ENCODE measurements around the gene RUNX2. TPM values are rescaled to one million over a fixed set of nuclear protein-coding genes. Genes with fewer than 3 reads are reported as not detected.

Gene RUNX2
- total and polyA plus RNA-seq, 2 of the 8 experiments (the other 6 are each of a cell fraction or from before 2014, with no cell fraction given) = 0.26 to 1.2 TPM

GRCh38 chr6:45590696-45591184, 262.6 kb downstream of the RUNX2 start (continued):
- TF ChIP-seq CHD7 (IDR thresholded peaks at IDR 0.05; ENCODE audit: insufficient replicate concordance, low read length) = no peak
- no peak for TF ChIP-seq ASH2L (IDR thresholded peaks at IDR 0.05; ENCODE audit: low read length)
- no peak for TF ChIP-seq KDM1A (IDR thresholded peaks at IDR 0.05; ENCODE audit: borderline replicate concordance, low read length)
- TF ChIP-seq NRF1 (IDR thresholded peaks at IDR 0.05; ENCODE audit: low read depth, low read length) = no peak
- TF ChIP-seq SP1 (IDR thresholded peaks at IDR 0.05; ENCODE audit: low read depth, low read length) = no peak
- no peak for TF ChIP-seq KDM4A (IDR thresholded peaks at IDR 0.05; ENCODE audit: low read depth, low read length, severe bottlenecking)

All from H1 (cell line).